Ammon's horn (tissue), 1 donor: Measurements from ENCODE around the gene AK3.
"Not testable (repeated sequence)": the region's sequence is repeated elsewhere in the genome, so short reads cannot be mapped to it uniquely, and the experiment has no call there.

Experiments used
- DNase-seq: peaks from one replicate; pipeline ENCODE4 v3.0.0-alpha.2; 2016; ENCODE audit warnings: low spot score

Gene AK3

GRCh38 chr9:4666042-4666699, 74.8 kb downstream of the AK3 start, which contains the start of gene SPATA6L:
Gene SPATA6L, minus strand, starts transcription at chr9:4666480. Its CDS starts 230 bp downstream, at chr9:4666250.
- peak; percentile 80 for DNase-seq

DNA sequence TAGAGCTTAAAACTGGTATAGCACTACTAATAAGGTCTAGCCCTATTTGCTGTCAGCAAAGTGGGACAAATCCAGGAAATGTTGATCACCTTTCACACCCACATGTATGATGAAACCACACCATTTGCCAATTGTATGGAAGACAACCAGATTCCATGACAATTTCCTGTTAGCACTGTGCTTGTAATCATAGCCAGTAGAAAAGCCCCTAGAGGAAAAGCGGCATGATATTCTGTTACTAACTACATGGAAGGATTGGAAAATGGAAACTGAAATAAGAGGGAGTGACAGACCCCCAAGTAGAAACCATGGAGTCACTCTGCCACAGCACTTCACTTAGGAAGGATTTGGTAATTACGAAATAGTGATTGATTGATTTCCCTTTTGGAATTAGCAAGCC, 75.6 kb downstream of the AK3 start:
- peak; percentile 34 for DNase-seq

- DNase-seq = no peak
Observed at GRCh38 chr9:4663956-4664355, 77.0 kb downstream of the AK3 start.

- no peak for DNase-seq
Observed at GRCh38 chr9:4662989-4663792, 77.8 kb downstream of the AK3 start.

DNA sequence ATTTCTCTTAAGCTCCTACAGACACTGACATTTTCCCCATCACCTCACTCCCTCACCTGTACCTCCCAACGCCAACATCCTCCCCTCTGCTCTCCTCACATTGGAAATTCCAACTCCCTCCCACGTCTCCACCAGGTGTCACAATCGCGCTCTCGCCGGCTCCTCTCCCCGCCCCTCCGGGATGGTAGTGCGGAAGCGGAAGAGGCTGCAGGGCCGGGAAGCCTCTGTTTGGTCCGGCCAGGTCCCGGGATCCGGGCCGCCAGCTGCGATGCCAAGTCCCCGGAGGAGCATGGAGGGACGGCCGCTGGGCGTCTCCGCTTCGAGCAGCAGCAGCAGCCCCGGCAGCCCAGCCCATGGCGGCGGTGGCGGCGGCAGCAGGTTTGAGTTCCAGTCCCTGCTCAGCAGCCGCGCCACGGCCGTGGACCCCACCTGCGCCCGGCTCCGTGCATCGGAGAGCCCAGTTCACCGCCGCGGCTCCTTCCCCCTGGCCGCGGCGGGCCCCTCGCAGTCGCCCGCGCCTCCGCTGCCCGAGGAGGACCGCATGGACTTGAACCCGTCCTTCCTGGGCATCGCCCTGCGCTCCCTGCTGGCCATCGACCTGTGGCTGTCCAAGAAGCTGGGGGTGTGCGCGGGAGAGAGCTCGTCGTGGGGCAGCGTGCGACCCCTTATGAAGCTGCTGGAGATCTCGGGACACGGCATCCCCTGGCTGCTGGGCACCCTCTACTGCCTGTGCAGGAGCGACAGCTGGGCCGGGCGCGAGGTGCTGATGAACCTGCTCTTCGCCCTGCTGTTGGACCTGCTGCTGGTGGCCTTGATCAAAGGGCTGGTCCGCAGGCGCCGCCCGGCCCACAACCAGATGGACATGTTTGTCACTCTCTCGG, 78.7 kb downstream of the AK3 start, which contains the start of gene PLPP6:
TSS of gene PLPP6 (plus strand) at position 187 of the 881 bp plus-strand sequence. CDS start at position 269, 82 bp downstream.
- DNase-seq = peak; percentile 90

DNA sequence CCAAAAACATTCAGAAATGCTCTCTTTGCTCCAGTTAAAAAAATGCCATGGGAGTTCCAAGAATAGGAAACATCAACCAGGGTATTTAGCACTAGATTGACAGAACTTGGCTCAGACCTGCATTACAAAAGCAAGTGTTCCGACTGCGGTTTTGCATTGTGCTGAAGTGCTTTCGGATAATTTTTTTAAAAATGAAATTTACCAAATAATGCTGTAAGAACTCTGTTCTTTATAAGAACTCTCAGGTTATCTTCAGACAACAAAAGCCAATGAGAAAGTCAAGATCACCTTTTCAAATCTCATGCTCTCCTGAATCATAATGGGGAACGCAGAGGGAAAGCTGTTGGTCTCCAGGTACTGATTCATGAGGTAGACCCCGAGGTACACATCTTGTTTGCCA, 79.4 kb downstream of the AK3 start:
- no peak for DNase-seq

- no peak for DNase-seq
Observed at GRCh38 chr9:4661165-4661564, 79.8 kb downstream of the AK3 start.

DNA sequence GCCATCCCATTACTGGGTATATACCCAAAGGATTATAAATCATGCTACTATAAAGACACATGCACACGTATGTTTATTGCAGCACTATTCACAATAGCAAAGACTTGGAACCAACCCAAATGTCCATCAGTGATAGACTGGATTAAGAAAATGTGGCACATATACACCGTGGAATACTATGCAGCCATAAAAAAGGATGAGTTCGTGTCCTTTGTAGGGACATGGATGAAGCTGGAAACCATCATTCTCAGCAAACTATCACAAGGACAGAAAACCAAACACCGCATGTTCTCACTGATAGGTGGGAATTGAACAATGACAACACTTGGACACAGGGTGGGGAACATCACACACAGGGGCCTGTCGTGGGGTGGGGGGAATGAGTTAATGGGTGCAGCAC, 80.3 kb downstream of the AK3 start:
- DNase-seq = not testable (repeated sequence)
